SK-N-SH (cell line): ENCODE measurements around the gene ROM1. TPM values are rescaled to one million over a fixed set of nuclear protein-coding genes. Genes with fewer than 3 reads are reported as not detected.

ENCODE experiments used
- CTCF ChIA-PET: fragments of 300-600, 350-600 bp; formaldehyde crosslinking; extraction: SDS; loops from one replicate; lab custom pipeline; 2021; lab: Yijun Ruan, JAX
- POLR2A ChIA-PET: fragments of 350-600 bp; sonication (Branson Sonifier 250); formaldehyde crosslinking; extraction: SDS; loops from one replicate; lab custom pipeline; 2020; ENCODE audit warnings: antibody characterized with exemption, inconsistent platforms; lab: Yijun Ruan, JAX
- DNase-seq: peaks from one replicate; pipeline ENCODE4 v3.0.0; 2012
- H2AFZ ChIP-seq: fragments of 200-600 bp; sonication (generic); 2 replicates; pipeline ENCODE4 v1.8.1; 2016; ENCODE audit warnings: antibody characterized with exemption, mild to moderate bottlenecking, low read depth
- H3F3A ChIP-seq: fragments of 200-600 bp; sonication (generic); replicated peaks from 2 replicates; pipeline ENCODE3; 2016; ENCODE audit warnings: antibody characterized with exemption, mild to moderate bottlenecking; ENCODE audit not compliant: insufficient read depth
- H3K27ac ChIP-seq, 2 experiments: fragments of 200-500 bp in 1 of 2; fragments of 200-600 bp in 1 of 2; sonication (Bioruptor generic) in 1 of 2; sonication (generic), shearing (Covaris generic) in 1 of 2; 2 replicates each; pipeline versions ENCODE4 v1.5.1 to v1.6.1; 2014 to 2016; ENCODE audit warnings: low read depth in 2 of 2, inconsistent platforms in 1 of 2, low read length in 1 of 2, mild to moderate bottlenecking in 1 of 2, mixed read lengths in 1 of 2
- H3K27me3 ChIP-seq: fragments of 200-600 bp; sonication (generic), shearing (Covaris generic); 2 replicates; pipeline ENCODE4 v1.6.1; 2016; ENCODE audit warnings: mixed run types; ENCODE audit not compliant: insufficient read depth
- H3K36me3 ChIP-seq, 2 experiments: fragments of 200-500 bp in 1 of 2; fragments of 200-600 bp in 1 of 2; sonication (Bioruptor generic) in 1 of 2; sonication (generic) in 1 of 2; replicated peaks in 1 of 2; 2 replicates each; pipeline versions ENCODE3 to v1.5.1; 2014 to 2016; ENCODE audit warnings: low read length in 1 of 2, mild to moderate bottlenecking in 1 of 2; ENCODE audit not compliant: insufficient read depth in 2 of 2, control insufficient read depth in 1 of 2
- H3K4me1 ChIP-seq, 2 experiments: fragments of 200-500 bp in 1 of 2; fragments of 200-600 bp in 1 of 2; sonication (Bioruptor generic) in 1 of 2; sonication (generic), shearing (Covaris generic) in 1 of 2; 2 replicates each; pipeline versions ENCODE4 v1.5.1 to v1.6.1; 2014 to 2016; ENCODE audit warnings: low read depth in 1 of 2, low read length in 1 of 2, mixed run types in 1 of 2; ENCODE audit not compliant: insufficient read depth in 2 of 2, control insufficient read depth in 1 of 2
- H3K4me2 ChIP-seq: fragments of 200-600 bp; sonication (generic), shearing (Covaris generic); 2 replicates; pipeline ENCODE4 v1.6.1; 2017; ENCODE audit warnings: mixed run types
- H3K4me3 ChIP-seq, 2 experiments: fragments of 200-500 bp in 1 of 2; fragments of 200-600 bp in 1 of 2; sonication (Bioruptor generic) in 1 of 2; sonication (generic), shearing (Covaris generic) in 1 of 2; 2 replicates each; pipeline versions ENCODE4 v1.5.1 to v1.8.1; 2014 to 2016; ENCODE audit warnings: low read depth in 2 of 2, inconsistent platforms in 1 of 2, low read length in 1 of 2, mild to moderate bottlenecking in 1 of 2, mixed read lengths in 1 of 2, moderate library complexity in 1 of 2
- H3K79me2 ChIP-seq: fragments of 200-600 bp; sonication (generic); 2 replicates; pipeline ENCODE4 v1.8.1; 2017; ENCODE audit warnings: mild to moderate bottlenecking; ENCODE audit not compliant: insufficient read depth
- H3K9ac ChIP-seq: fragments of 200-600 bp; sonication (generic); 2 replicates; pipeline ENCODE4 v1.6.1; 2017; ENCODE audit warnings: mixed run types
- H3K9me2 ChIP-seq: fragments of 200-600 bp; sonication (generic); 2 replicates; pipeline ENCODE4 v1.6.1; 2017; ENCODE audit warnings: mixed run types
- H3K9me3 ChIP-seq: fragments of 200-600 bp; sonication (generic); 2 replicates; pipeline ENCODE4 v1.6.1; 2017; ENCODE audit warnings: mixed run types, mild to moderate bottlenecking, moderate library complexity
- H4K20me1 ChIP-seq: fragments of 200-600 bp; sonication (generic); 2 replicates; pipeline ENCODE4 v1.6.1; 2017; ENCODE audit warnings: mild to moderate bottlenecking, mixed run types; ENCODE audit not compliant: insufficient read depth
- ELF1 ChIP-seq: IDR thresholded peaks from 2 replicates; pipeline ENCODE4 v1.4.0; 2012
- EZH2phosphoT487 ChIP-seq: fragments of 200-600 bp; sonication (generic); IDR thresholded peaks from 2 replicates; pipeline ENCODE4 v1.6.1; 2017; ENCODE audit warnings: low read depth, mixed run types, mild to moderate bottlenecking, antibody characterized with exemption, moderate library complexity, borderline replicate concordance
- FOSL2 ChIP-seq: IDR thresholded peaks from 2 replicates; pipeline ENCODE4 v1.4.0; 2012; ENCODE audit warnings: low read depth, mild to moderate bottlenecking, moderate library complexity, borderline replicate concordance
- GABPA ChIP-seq: IDR thresholded peaks from 2 replicates; pipeline ENCODE4 v1.4.0; 2012; ENCODE audit warnings: low read depth, mild to moderate bottlenecking
- GATA2 ChIP-seq: sonication (generic); formaldehyde crosslinking; IDR thresholded peaks from 2 replicates; pipeline ENCODE4 v1.5.0; 2020; ENCODE audit warnings: mild to moderate bottlenecking, missing genetic modification reagents
- JUND ChIP-seq: IDR thresholded peaks from 2 replicates; pipeline ENCODE4 v1.4.0; 2012
- MEF2A ChIP-seq: IDR thresholded peaks from 2 replicates; pipeline ENCODE4 v1.4.0; 2012; ENCODE audit warnings: low read depth, borderline replicate concordance
- NRF1 ChIP-seq: IDR thresholded peaks from 2 replicates; pipeline ENCODE4 v1.6.1; 2012; ENCODE audit warnings: low read depth, mild to moderate bottlenecking, low read length
- POLR2AphosphoS5 ChIP-seq: IDR thresholded peaks from 2 replicates; pipeline ENCODE4 v1.6.1; 2012; ENCODE audit warnings: low read depth, low read length
- RAD21 ChIP-seq: IDR thresholded peaks from 2 replicates; pipeline ENCODE4 v1.6.1; 2012; ENCODE audit warnings: mild to moderate bottlenecking, low read length
- RFX5 ChIP-seq: IDR thresholded peaks from 2 replicates; pipeline ENCODE4 v1.6.1; 2012; ENCODE audit warnings: mild to moderate bottlenecking, improper control_type of control experiment, low read length
- TEAD4 ChIP-seq: IDR thresholded peaks from 2 replicates; pipeline ENCODE4 v1.4.0; 2012; ENCODE audit warnings: mild to moderate bottlenecking, borderline replicate concordance; ENCODE audit not compliant: insufficient read depth
- WGBS: methylation state at CpG from one replicate; pipeline ENCODE4 v1.1.6; 2017; ENCODE audit warnings: low lambda C conversion rate; 5-methylcytosine and 5-hydroxymethylcytosine counted together
- polyA plus RNA-seq, 3 experiments: library from polyadenylated mRNA; depleted of rRNA; stranded (reverse); fragments of >200 nt; gene quantifications; 2 replicates each; pipeline ENCODE4 v1.2.3, GENCODE V29; 2012
- TF ChIP-seq, protein P1 (sequence below): fragments of 150-350 bp; IDR thresholded peaks from 2 replicates; pipeline ENCODE4 v1.6.1; 2016; ENCODE audit warnings: mild to moderate bottlenecking, low read depth, low read length
- TF ChIP-seq, protein P2 (sequence below): IDR thresholded peaks from 2 replicates; pipeline ENCODE4; 2012
- TF ChIP-seq, protein P3 (sequence below): IDR thresholded peaks from 2 replicates; pipeline ENCODE4 v1.4.0; 2012; ENCODE audit warnings: low read depth, borderline replicate concordance
- TF ChIP-seq, protein P4 (sequence below): IDR thresholded peaks from 2 replicates; pipeline ENCODE4 v1.4.0; 2012; ENCODE audit warnings: low read depth, borderline replicate concordance
- TF ChIP-seq, protein P5 (sequence below): IDR thresholded peaks from 2 replicates; pipeline ENCODE4 v1.6.1; 2012; ENCODE audit warnings: mild to moderate bottlenecking, low read depth, low read length, moderate library complexity
- TF ChIP-seq, protein P6 (sequence below): IDR thresholded peaks from 2 replicates; pipeline ENCODE4 v1.4.0; 2012; ENCODE audit warnings: low read depth

The ROM1 gene
- polyA plus RNA-seq, 1 of the 3 experiments (the other 2 are of a cell fraction) = 7.3 TPM

DNA sequence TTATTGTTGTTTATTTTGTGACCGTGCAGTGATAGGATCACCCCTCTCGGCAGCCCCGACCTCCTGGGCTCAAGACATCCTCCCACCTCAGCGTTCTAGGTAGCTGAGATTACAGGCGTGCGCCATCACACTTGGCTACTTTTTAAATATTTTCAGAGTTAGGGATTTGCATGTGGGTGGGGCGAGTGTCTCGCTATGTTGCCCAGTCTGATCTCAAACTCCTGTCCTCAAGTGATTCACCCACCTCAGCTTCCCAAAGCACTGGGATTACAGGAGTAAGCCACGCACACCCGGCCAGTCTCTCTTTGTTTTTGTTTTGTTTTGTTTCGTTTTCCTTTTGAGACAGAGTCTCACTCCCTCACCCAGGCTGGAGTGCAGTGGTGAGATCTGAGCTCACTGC, 41.2 kb downstream of the ROM1 start (continued):
- TF ChIP-seq, protein P1, sequence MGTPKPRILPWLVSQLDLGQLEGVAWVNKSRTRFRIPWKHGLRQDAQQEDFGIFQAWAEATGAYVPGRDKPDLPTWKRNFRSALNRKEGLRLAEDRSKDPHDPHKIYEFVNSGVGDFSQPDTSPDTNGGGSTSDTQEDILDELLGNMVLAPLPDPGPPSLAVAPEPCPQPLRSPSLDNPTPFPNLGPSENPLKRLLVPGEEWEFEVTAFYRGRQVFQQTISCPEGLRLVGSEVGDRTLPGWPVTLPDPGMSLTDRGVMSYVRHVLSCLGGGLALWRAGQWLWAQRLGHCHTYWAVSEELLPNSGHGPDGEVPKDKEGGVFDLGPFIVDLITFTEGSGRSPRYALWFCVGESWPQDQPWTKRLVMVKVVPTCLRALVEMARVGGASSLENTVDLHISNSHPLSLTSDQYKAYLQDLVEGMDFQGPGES = no peak
- TF ChIP-seq TEAD4 (no peak), POLR2AphosphoS5 (no peak), MEF2A (no peak), FOSL2 (no peak)
- TF ChIP-seq, protein P2, sequence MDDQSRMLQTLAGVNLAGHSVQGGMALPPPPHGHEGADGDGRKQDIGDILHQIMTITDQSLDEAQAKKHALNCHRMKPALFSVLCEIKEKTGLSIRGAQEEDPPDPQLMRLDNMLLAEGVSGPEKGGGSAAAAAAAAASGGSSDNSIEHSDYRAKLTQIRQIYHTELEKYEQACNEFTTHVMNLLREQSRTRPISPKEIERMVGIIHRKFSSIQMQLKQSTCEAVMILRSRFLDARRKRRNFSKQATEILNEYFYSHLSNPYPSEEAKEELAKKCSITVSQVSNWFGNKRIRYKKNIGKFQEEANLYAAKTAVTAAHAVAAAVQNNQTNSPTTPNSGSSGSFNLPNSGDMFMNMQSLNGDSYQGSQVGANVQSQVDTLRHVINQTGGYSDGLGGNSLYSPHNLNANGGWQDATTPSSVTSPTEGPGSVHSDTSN = no peak
- TF ChIP-seq, protein P3, sequence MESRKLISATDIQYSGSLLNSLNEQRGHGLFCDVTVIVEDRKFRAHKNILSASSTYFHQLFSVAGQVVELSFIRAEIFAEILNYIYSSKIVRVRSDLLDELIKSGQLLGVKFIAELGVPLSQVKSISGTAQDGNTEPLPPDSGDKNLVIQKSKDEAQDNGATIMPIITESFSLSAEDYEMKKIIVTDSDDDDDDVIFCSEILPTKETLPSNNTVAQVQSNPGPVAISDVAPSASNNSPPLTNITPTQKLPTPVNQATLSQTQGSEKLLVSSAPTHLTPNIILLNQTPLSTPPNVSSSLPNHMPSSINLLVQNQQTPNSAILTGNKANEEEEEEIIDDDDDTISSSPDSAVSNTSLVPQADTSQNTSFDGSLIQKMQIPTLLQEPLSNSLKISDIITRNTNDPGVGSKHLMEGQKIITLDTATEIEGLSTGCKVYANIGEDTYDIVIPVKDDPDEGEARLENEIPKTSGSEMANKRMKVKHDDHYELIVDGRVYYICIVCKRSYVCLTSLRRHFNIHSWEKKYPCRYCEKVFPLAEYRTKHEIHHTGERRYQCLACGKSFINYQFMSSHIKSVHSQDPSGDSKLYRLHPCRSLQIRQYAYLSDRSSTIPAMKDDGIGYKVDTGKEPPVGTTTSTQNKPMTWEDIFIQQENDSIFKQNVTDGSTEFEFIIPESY = no peak

DNA sequence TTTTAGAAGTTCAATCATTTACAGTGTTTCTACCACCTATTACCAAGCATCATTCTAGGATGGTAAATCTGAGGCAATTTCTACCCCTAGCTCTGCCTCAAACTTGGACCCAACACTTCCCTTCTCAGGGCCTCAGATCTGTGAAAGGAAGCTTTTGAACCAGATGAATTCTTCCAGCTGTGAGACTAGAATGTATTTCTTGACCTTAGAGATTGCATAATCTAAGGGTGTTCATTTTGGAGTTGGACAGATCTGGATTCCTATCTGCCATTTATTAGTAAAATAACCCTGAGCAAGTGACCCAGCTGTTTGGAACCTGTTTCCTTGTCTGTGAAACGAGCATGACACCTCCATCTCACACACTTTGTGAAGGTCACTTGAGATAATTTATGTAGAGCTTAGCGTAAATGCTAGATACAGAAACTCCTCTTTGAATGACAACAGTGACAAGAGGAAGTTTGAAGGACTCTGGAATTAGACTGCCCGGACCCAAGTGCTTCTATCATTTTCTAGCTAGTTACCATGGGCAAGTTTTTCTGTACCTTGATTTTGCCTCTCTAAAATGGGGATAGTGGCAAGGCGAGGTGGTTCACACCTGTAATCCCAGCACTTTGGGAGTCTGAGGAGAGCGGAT, 43.9 kb downstream of the ROM1 start:
- peaks cover 12% of the 10 kb centered on the region for H3K79me2 ChIP-seq
- 86% methylated on average over 5 of the region's 5 CpGs for WGBS
- TF ChIP-seq GATA2 (no peak), MEF2A (no peak), GABPA (no peak), EZH2phosphoT487 (no peak), RFX5 (no peak), NRF1 (no peak), ELF1 (no peak), JUND (no peak), TEAD4 (no peak), RAD21 (no peak), POLR2AphosphoS5 (no peak)
- TF ChIP-seq, protein P4, sequence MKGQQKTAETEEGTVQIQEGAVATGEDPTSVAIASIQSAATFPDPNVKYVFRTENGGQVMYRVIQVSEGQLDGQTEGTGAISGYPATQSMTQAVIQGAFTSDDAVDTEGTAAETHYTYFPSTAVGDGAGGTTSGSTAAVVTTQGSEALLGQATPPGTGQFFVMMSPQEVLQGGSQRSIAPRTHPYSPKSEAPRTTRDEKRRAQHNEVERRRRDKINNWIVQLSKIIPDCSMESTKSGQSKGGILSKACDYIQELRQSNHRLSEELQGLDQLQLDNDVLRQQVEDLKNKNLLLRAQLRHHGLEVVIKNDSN = no peak
- TF ChIP-seq, protein P5, sequence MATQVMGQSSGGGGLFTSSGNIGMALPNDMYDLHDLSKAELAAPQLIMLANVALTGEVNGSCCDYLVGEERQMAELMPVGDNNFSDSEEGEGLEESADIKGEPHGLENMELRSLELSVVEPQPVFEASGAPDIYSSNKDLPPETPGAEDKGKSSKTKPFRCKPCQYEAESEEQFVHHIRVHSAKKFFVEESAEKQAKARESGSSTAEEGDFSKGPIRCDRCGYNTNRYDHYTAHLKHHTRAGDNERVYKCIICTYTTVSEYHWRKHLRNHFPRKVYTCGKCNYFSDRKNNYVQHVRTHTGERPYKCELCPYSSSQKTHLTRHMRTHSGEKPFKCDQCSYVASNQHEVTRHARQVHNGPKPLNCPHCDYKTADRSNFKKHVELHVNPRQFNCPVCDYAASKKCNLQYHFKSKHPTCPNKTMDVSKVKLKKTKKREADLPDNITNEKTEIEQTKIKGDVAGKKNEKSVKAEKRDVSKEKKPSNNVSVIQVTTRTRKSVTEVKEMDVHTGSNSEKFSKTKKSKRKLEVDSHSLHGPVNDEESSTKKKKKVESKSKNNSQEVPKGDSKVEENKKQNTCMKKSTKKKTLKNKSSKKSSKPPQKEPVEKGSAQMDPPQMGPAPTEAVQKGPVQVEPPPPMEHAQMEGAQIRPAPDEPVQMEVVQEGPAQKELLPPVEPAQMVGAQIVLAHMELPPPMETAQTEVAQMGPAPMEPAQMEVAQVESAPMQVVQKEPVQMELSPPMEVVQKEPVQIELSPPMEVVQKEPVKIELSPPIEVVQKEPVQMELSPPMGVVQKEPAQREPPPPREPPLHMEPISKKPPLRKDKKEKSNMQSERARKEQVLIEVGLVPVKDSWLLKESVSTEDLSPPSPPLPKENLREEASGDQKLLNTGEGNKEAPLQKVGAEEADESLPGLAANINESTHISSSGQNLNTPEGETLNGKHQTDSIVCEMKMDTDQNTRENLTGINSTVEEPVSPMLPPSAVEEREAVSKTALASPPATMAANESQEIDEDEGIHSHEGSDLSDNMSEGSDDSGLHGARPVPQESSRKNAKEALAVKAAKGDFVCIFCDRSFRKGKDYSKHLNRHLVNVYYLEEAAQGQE = no peak
- TF ChIP-seq, protein P2 = no peak
- TF ChIP-seq, protein P6, sequence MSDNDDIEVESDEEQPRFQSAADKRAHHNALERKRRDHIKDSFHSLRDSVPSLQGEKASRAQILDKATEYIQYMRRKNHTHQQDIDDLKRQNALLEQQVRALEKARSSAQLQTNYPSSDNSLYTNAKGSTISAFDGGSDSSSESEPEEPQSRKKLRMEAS = no peak
- TF ChIP-seq, protein P1 = no peak

More for the DNA sequence above, 43.9 kb downstream of the ROM1 start:
- DNase-seq = no peak
- H3F3A ChIP-seq = peaks cover 14% of the 10 kb centered on the region
- no peak overlapping the region for H2AFZ ChIP-seq
- H3K4me2 ChIP-seq = no peak overlapping the region
- CTCF ChIA-PET = interaction anchor here (0.9 to 1.5 kb wide), 4 partner anchors 20 to 262 kb away, joined by 3 read pairs; no protein-coding TSS in a partner anchor
- no peaks in the 10 kb centered on the region for H3K9me2 ChIP-seq
- H3K4me3 ChIP-seq = no peak overlapping the region
- H3K9me3 ChIP-seq = no peaks in the 10 kb centered on the region
- POLR2A ChIA-PET = interaction anchor here (1.3 to 2.9 kb wide), 3 partner anchors 8 to 65 kb away, joined by 3 to 11 read pairs (median 11); partner anchors contain the start of genes C11orf98, CSKMT, LBHD1 and TUT1
- no peaks in the 10 kb centered on the region for H3K27me3 ChIP-seq
- no peak overlapping the region for H3K9ac ChIP-seq
- H3K27ac ChIP-seq = no peak overlapping the region
- H3K36me3 ChIP-seq = peaks cover 0 to 14% of the 10 kb centered on the region in 2 experiments
- no peaks in the 10 kb centered on the region for H4K20me1 ChIP-seq
- peaks cover under 1 to 4% of the 10 kb centered on the region in 2 experiments; a peak in 2 of 4 replicates for H3K4me1 ChIP-seq
